Endothelial cell of umbilical vein (primary cell): ENCODE measurements around the gene OR2AG2. TPM values are rescaled to one million over a fixed set of nuclear protein-coding genes. Genes with fewer than 3 reads are reported as not detected.

Experiments
- BruUV-seq: library from RNA; stranded (reverse); fragments of 400-500 nt; replicated peaks from 2 replicates; lab custom pipeline; 2021; lab: Mats Ljungman, UMichigan
- CTCF ChIA-PET: fragments of 300-600, 350-600 bp; sonication (Branson Sonifier 250); formaldehyde crosslinking; loops from one replicate; lab custom pipeline; 2021; ENCODE audit warnings: antibody characterized with exemption, inconsistent platforms; lab: Charles Lee
- POLR2A ChIA-PET: fragments of 300-600, 350-600 bp; sonication (Branson Sonifier 250); formaldehyde crosslinking; loops from one replicate; lab custom pipeline; 2021; ENCODE audit warnings: antibody characterized with exemption, inconsistent platforms; lab: Charles Lee
- DNase-seq: peaks from one replicate; pipeline ENCODE4 v3.0.0-alpha.2; 2011; ENCODE audit warnings: low read depth, low spot score
- FAIRE-seq: peaks from 2 replicates; lab custom pipeline; 2011; peaks lifted over from hg19 to GRCh38; lab: Jason Lieb, UNC
- H2AFZ ChIP-seq: 2 replicates; pipeline ENCODE4 v1.6.0; 2012; ENCODE audit warnings: low read depth, low read length, control low read depth, inconsistent platforms
- H3K27ac ChIP-seq: 2 replicates; pipeline ENCODE4 v1.5.1; 2011; ENCODE audit warnings: low read depth, mild to moderate bottlenecking, control low read depth, low read length, moderate library complexity; ENCODE audit not compliant: insufficient read depth
- H3K27me3 ChIP-seq, 2 experiments: 2 replicates each; pipeline versions ENCODE4 v1.6.0 to v1.6.1; 2011; ENCODE audit warnings: low read length in 2 of 2, mixed read lengths in 1 of 2; ENCODE audit not compliant: control insufficient read depth in 2 of 2, insufficient read depth in 2 of 2
- H3K36me3 ChIP-seq, 2 experiments: 2 replicates in 1 of 2; 3 replicates in 1 of 2; pipeline ENCODE4 v1.5.1; 2011; ENCODE audit warnings: low read length in 2 of 2, mild to moderate bottlenecking in 1 of 2, moderate library complexity in 1 of 2; ENCODE audit not compliant: control insufficient read depth in 2 of 2, insufficient read depth in 2 of 2; ENCODE audit errors: extremely low read depth in 1 of 2
- H3K4me1 ChIP-seq: 3 replicates; pipeline ENCODE4 v1.5.1; 2011; ENCODE audit warnings: mild to moderate bottlenecking, low read length; ENCODE audit not compliant: control insufficient read depth, insufficient read depth; ENCODE audit errors: extremely low read depth
- H3K4me2 ChIP-seq: 2 replicates; pipeline ENCODE4 v1.6.1; 2011; ENCODE audit warnings: low read length, control low read depth, mixed read lengths; ENCODE audit not compliant: insufficient read depth
- H3K4me3 ChIP-seq, 3 experiments: fragments of 200-600 bp in 1 of 3; sonication (generic), shearing (Covaris generic) in 1 of 3; replicated peaks in 1 of 3; 2 replicates each; pipeline ENCODE4 v1.5.1; 2011 to 2016; ENCODE audit warnings: control low read depth in 3 of 3, low read length in 3 of 3, mild to moderate bottlenecking in 2 of 3, inconsistent platforms in 1 of 3, low read depth in 1 of 3, moderate library complexity in 1 of 3; ENCODE audit not compliant: insufficient read depth in 1 of 3
- H3K79me2 ChIP-seq: 2 replicates; pipeline ENCODE4 v1.6.0; 2012; ENCODE audit warnings: low read length, inconsistent platforms; ENCODE audit not compliant: control insufficient read depth, insufficient read depth
- H3K9ac ChIP-seq: replicated peaks from 2 replicates; pipeline ENCODE3; 2011; ENCODE audit warnings: low read length, control low read depth; ENCODE audit not compliant: insufficient read depth; ENCODE audit errors: extremely low read depth
- H3K9me1 ChIP-seq: replicated peaks from 3 replicates; pipeline ENCODE4 v1.6.0; 2011; ENCODE audit warnings: mild to moderate bottlenecking, low read length; ENCODE audit not compliant: control insufficient read depth, insufficient read depth; ENCODE audit errors: extremely low read depth
- H3K9me3 ChIP-seq: replicated peaks from 2 replicates; pipeline ENCODE4 v1.5.1; 2012; ENCODE audit warnings: low read length, inconsistent platforms; ENCODE audit not compliant: control insufficient read depth, insufficient read depth
- H4K20me1 ChIP-seq: replicated peaks from 2 replicates; pipeline ENCODE3; 2011; ENCODE audit warnings: mild to moderate bottlenecking, low read length; ENCODE audit not compliant: control insufficient read depth, insufficient read depth; ENCODE audit errors: extremely low read depth
- CTCF ChIP-seq, 2 donors: IDR thresholded peaks; 1 replicate in 1 of 2; 2 replicates in 1 of 2; pipeline ENCODE4 v1.5.1; 2011; ENCODE audit warnings: low read length in 2 of 2, mild to moderate bottlenecking in 2 of 2, moderate library complexity in 2 of 2, control low read depth in 1 of 2, inconsistent platforms in 1 of 2, low read depth in 1 of 2; ENCODE audit not compliant: insufficient read depth in 1 of 2; ENCODE audit errors: extremely low read depth in 1 of 2
- EZH2 ChIP-seq: IDR thresholded peaks from 2 replicates; pipeline ENCODE4 v1.6.1; 2012; ENCODE audit warnings: borderline replicate concordance, low read depth, mild to moderate bottlenecking, moderate library complexity, low read length, inconsistent platforms; ENCODE audit not compliant: severe bottlenecking
- FOS ChIP-seq: IDR thresholded peaks from 2 replicates; pipeline ENCODE4 v1.6.1; 2011; ENCODE audit warnings: mild to moderate bottlenecking, low read length, moderate library complexity, borderline replicate concordance; ENCODE audit not compliant: insufficient read depth
- GATA2 ChIP-seq: IDR thresholded peaks from 2 replicates; pipeline ENCODE4 v1.7.0; 2011; ENCODE audit warnings: low read depth, mild to moderate bottlenecking, moderate library complexity, mixed read lengths, low read length; ENCODE audit not compliant: insufficient read length, insufficient read depth
- JUN ChIP-seq: IDR thresholded peaks from 2 replicates; pipeline ENCODE4 v1.6.1; 2011; ENCODE audit warnings: borderline replicate concordance, low read depth; ENCODE audit not compliant: insufficient read length, insufficient read depth
- MYC ChIP-seq: IDR thresholded peaks from one replicate; pipeline ENCODE4 v1.6.1; 2011; ENCODE audit warnings: mild to moderate bottlenecking, low read depth, low read length
- POLR2A ChIP-seq: IDR thresholded peaks from 2 replicates; pipeline ENCODE4 v1.6.1; 2012; ENCODE audit warnings: low read depth, mild to moderate bottlenecking, control low read depth, low read length
- POLR2AphosphoS5 ChIP-seq: IDR thresholded peaks from 2 replicates; pipeline ENCODE4 v1.6.1; 2012; ENCODE audit warnings: low read depth, mild to moderate bottlenecking, control low read depth, low read length, moderate library complexity; ENCODE audit not compliant: insufficient read depth
- dilution Hi-C: fragments of 300-500 bp; cut with MboI; formaldehyde crosslinking; loops from one replicate; pipeline ENCODE4 v1.15.0; 2019; ENCODE audit warnings: low sequenced_read_pairs; ENCODE audit not compliant: extremely low pct_ligation_motif_present
- intact Hi-C: fragments of 100-400 bp; cut with micrococcal nuclease; formaldehyde crosslinking; loops from one replicate; pipeline ENCODE4 v1.10.0; 2022
- polyA plus RNA-seq, 4 experiments: library from polyadenylated mRNA; depleted of rRNA in 3 of 4; stranded (reverse) in 3 of 4; unstranded in 1 of 4; fragments of >200 nt; gene quantifications; 2 replicates each; pipeline versions ENCODE4 v1.2.1 to v1.2.3, GENCODE V29; 2011 to 2012; ENCODE audit warnings: missing spikeins in 1 of 4
- total RNA-seq: library from RNA; stranded (reverse); gene quantifications from 2 replicates; pipeline ENCODE4 v1.2.3, GENCODE V29; 2021
- TF ChIP-seq, protein P1 (sequence below): IDR thresholded peaks from 2 replicates; pipeline ENCODE4 v1.6.1; 2011; ENCODE audit not compliant: insufficient read depth, insufficient read length

The OR2AG2 gene
- total and polyA plus RNA-seq, 2 donors (not counting 3 experiments of a cell fraction or from before 2014, with no cell fraction given): 0.18 to 0.33 TPM

DNA sequence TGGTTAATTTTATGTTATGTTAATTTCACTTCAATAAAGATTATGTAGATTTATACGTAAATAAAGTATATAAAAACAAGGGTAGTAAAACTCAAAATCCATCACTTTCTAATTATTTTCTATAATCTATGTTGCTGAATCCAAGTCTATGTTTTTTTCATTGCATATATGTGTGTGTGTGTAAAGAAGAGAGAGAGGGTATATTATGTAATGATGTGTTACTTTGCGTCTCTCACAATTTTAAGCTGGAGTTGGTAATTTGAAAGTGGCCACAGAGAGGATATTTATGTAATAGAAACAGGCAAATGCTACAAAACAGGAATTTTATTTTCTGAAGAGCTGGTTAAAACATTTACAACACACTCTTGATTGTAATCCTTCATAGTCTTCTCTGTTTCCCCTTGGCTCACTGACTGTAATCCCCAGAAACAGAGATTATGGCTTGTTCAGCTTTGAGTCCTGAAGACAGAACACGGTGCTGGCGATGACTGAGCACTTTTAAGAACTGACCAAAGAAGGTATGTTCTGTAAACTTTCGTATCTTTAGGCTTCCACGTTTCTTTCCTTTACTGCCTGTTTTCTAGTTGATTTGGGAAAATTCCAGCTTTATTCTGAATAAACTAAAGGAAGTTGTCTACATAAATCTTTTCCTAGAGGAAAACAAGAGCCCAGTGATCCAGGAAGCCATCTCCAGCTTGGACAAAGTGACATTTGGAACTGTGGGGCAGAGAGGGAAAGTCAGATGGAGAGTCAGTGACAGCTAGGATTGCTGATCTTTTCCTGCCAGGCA lies 43.6 kb downstream of the OR2AG2 start:
- CTCF ChIA-PET: interaction anchor here (1.0 to 2.8 kb wide), 10 partner anchors 9 to 365 kb away, joined by 3 to 29 read pairs (median 6); no protein-coding TSS in a partner anchor
- TF ChIP-seq EZH2 (no peak), MYC (no peak), POLR2AphosphoS5 (no peak), GATA2 (no peak), POLR2A (no peak), FOS (no peak), CTCF (IDR thresholded peaks at IDR 0.05; ENCODE audit: extremely low read depth in 1 of 2, insufficient read depth in 1 of 2, low read depth in 1 of 2, low read length in 2 of 2) (no peak), JUN (no peak)
- TF ChIP-seq, protein P1, sequence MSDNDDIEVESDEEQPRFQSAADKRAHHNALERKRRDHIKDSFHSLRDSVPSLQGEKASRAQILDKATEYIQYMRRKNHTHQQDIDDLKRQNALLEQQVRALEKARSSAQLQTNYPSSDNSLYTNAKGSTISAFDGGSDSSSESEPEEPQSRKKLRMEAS: no peak

More for the DNA sequence above, 43.6 kb downstream of the OR2AG2 start:
- Histone ChIP-seq H4K20me1 (no peaks in the 10 kb centered on the region), H3K4me2 (peak overlapping the region; percentile 84), H3K4me1 (peaks cover 20% of the 10 kb centered on the region), H2AFZ (peak overlapping the region; percentile 83), H3K36me3 (no peaks in the 10 kb centered on the region), H3K79me2 (no peaks in the 10 kb centered on the region), H3K4me3 (peak overlapping the region in 1 of 3 experiments; percentile 43), H3K27ac (no peak overlapping the region), H3K9ac (peak overlapping the region; percentile 9), H3K27me3 (peaks cover 0 to 4% of the 10 kb centered on the region in 2 experiments), H3K9me3 (no peaks in the 10 kb centered on the region), H3K9me1 (no peaks in the 10 kb centered on the region)
- intact Hi-C loops: no loop called here
- POLR2A ChIA-PET: no interaction called here
- FAIRE-seq: peak; percentile 63
- no TSS peak for BruUV-seq
- DNase-seq: peak; percentile 56
- dilution Hi-C loops: no loop called here
